Measurements from ENCODE around the gene DNAH10.
"Not testable (repeated sequence)": the region's sequence is repeated elsewhere in the genome, so short reads cannot be mapped to it uniquely, and the experiment has no call there.

Gene DNAH10

DNA sequence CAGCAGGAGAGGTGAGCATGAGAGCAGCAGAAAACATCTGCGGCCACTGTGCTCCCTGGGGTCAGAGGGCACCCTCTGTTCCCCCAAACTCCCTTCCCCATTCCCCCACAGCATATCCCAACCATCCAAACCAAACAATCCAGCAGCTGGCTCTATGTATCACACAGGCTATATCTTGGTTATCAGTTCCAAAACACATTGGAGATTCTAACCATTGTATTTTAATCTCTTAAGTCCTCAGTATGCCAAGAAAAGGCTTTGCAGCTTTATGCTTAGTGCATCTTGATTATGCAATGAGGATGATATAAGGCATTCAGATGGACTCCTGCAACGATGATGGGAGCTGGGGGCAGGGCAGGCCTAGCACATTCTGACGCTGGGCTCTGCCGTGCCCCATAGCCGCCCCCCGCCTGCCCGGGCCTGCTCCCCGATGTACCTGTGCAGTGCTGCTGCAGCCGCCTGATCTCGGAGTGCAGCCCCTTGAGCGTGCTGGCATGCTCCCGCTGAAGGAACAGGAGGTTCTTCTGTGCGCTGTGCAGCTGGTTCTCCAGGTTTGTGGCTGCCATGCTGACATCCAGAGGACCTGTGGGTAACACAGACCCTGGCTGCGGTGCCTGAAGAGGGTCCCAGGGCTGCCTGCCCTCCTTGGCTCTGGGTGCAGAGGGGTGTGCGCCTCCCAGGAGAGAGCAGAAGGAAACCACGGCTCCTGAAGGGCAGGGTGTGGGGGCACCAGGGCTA lies 181.0 kb downstream of the DNAH10 start:
- H3K4me3 ChIP-seq (ENCODE audit: low read depth, low read length), result no peak overlapping the region
- H3K9me3 ChIP-seq (ENCODE audit: control insufficient read depth, insufficient read depth, low read length), result no peaks in the 10 kb centered on the region
- peaks cover 5% of the 10 kb centered on the region for H3K27me3 ChIP-seq (ENCODE audit: control insufficient read depth, insufficient read depth, low read length)
- H3K4me1 ChIP-seq (ENCODE audit: control insufficient read depth, insufficient read depth, low read length), result no peaks in the 10 kb centered on the region
- no peak overlapping the region for H3K9ac ChIP-seq (ENCODE audit: low read depth, low read length)
- no peaks in the 10 kb centered on the region for H3K36me3 ChIP-seq (ENCODE audit: control insufficient read depth, insufficient read depth, low read length)

- no peaks in the 10 kb centered on the region for H3K4me1 ChIP-seq (ENCODE audit: control insufficient read depth, insufficient read depth, low read length)
- peaks cover 5% of the 10 kb centered on the region for H3K27me3 ChIP-seq (ENCODE audit: control insufficient read depth, insufficient read depth, low read length)
- no peaks in the 10 kb centered on the region for H3K36me3 ChIP-seq (ENCODE audit: control insufficient read depth, insufficient read depth, low read length)
- H3K4me3 ChIP-seq (ENCODE audit: low read depth, low read length), result no peak overlapping the region
- no peaks in the 10 kb centered on the region for H3K9me3 ChIP-seq (ENCODE audit: control insufficient read depth, insufficient read depth, low read length)
- H3K9ac ChIP-seq (ENCODE audit: low read depth, low read length), result no peak overlapping the region
These were observed 181.7 kb downstream of the DNAH10 start for GRCh38 chr12:123943816-123944215.

- Histone ChIP-seq H3K9ac (ENCODE audit: low read depth, low read length) (no peak overlapping the region), H3K9me3 (ENCODE audit: control insufficient read depth, insufficient read depth, low read length) (no peaks in the 10 kb centered on the region), H3K36me3 (ENCODE audit: control insufficient read depth, insufficient read depth, low read length) (no peaks in the 10 kb centered on the region), H3K4me3 (ENCODE audit: low read depth, low read length) (no peak overlapping the region), H3K27me3 (ENCODE audit: control insufficient read depth, insufficient read depth, low read length) (peaks cover 6% of the 10 kb centered on the region), H3K4me1 (ENCODE audit: control insufficient read depth, insufficient read depth, low read length) (no peaks in the 10 kb centered on the region)
These were observed 182.6 kb downstream of the DNAH10 start for GRCh38 chr12:123944696-123945095.

DNA sequence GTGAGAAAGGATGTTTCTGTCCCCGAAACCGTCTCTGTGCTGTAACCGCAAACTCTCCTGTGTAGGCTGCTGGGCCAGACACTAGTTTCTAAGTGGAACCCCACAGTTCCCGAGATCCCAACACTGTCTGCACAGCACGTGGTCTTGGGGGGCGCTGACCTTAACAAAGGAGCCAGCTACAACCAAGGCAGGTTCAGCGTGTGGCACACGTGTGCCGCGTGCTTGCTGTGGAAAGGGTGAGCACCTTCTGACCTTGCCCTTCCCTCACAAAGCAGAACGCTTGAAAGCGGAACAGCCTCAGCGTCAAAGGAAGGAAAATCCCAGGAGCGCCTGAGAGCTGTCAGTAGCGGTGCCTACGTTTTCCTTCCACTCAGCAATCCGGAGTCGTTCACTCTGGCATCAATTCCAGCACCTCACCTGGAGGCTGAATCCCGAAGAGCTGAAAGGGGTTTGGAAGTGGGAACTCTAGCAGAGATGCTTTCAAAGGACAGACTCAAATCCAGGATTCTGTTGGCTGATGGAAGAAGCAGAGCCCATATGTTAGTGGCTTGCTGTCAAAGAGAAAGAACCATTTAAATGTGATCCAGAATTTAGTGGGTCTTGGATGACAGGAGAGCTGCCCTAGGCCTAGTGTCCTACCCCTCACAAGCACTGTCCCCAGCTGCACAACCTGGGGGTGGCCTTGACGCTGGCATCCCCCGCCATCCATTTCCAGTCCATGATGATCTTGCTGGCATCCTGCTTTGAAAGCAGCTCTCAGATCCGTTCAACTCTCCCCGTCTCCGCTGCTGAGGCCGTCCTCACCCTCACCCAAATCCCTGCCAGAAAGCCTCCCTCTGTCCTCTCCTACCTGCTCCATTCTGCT lies 183.4 kb downstream of the DNAH10 start:
- no peak overlapping the region for H3K4me3 ChIP-seq (ENCODE audit: low read depth, low read length)
- no peaks in the 10 kb centered on the region for H3K9me3 ChIP-seq (ENCODE audit: control insufficient read depth, insufficient read depth, low read length)
- no peaks in the 10 kb centered on the region for H3K36me3 ChIP-seq (ENCODE audit: control insufficient read depth, insufficient read depth, low read length)
- no peak overlapping the region for H3K9ac ChIP-seq (ENCODE audit: low read depth, low read length)
- H3K4me1 ChIP-seq (ENCODE audit: control insufficient read depth, insufficient read depth, low read length), result no peaks in the 10 kb centered on the region
- peaks cover 9% of the 10 kb centered on the region for H3K27me3 ChIP-seq (ENCODE audit: control insufficient read depth, insufficient read depth, low read length)

DNA sequence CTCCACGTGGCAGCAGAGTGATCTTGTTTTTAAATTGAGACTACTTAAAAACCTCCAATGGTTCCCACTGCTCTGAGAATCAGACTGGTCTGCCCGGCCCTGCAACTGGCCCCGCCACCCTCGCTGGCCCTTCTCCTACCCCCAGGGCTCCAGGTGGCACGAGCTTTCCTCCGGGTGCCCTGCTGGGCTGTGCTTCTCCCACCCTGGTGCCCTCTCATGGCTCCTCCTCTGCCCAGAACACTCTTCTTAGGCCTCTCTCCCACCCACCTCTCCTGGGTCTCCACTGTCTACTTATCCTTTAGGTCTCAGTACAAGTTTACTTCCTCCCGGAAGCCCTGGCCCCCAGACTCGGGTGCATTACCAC lies 184.0 kb downstream of the DNAH10 start:
- H3K9ac ChIP-seq (ENCODE audit: low read depth, low read length), result no peak overlapping the region
- H3K4me1 ChIP-seq (ENCODE audit: control insufficient read depth, insufficient read depth, low read length), result no peaks in the 10 kb centered on the region
- H3K36me3 ChIP-seq (ENCODE audit: control insufficient read depth, insufficient read depth, low read length), result no peaks in the 10 kb centered on the region
- peaks cover 9% of the 10 kb centered on the region for H3K27me3 ChIP-seq (ENCODE audit: control insufficient read depth, insufficient read depth, low read length)
- H3K9me3 ChIP-seq (ENCODE audit: control insufficient read depth, insufficient read depth, low read length), result no peaks in the 10 kb centered on the region
- H3K4me3 ChIP-seq (ENCODE audit: low read depth, low read length), result no peak overlapping the region

GRCh38 chr12:123946516-123947505 lies 184.7 kb downstream of the DNAH10 start:
- not testable (repeated sequence) for H3K4me1 ChIP-seq (ENCODE audit: control insufficient read depth, insufficient read depth, low read length); H3K4me3 ChIP-seq (ENCODE audit: low read depth, low read length); H3K9ac ChIP-seq (ENCODE audit: low read depth, low read length); H3K36me3 ChIP-seq (ENCODE audit: control insufficient read depth, insufficient read depth, low read length); H3K9me3 ChIP-seq (ENCODE audit: control insufficient read depth, insufficient read depth, low read length); H3K27me3 ChIP-seq (ENCODE audit: control insufficient read depth, insufficient read depth, low read length)

DNA sequence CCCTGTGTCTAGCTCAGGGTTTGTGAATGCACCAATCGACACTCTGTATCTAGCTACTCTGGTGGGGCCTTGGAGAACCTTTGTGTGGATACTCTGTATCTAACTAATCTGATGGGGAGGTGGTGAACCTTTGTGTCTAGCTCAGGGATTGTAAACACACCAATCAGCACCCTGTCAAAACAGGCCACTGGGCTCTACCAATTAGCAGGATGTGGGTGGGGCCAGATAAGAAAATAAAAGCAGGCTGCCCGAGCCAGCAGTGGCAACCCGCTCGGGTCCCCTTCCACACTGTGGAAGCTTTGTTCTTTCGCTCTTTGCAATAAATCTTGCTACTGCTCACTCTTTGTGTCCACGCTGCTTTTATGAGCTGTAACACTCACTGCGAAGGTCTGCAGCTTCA lies 185.4 kb downstream of the DNAH10 start:
- not testable (repeated sequence) for H3K36me3 ChIP-seq (ENCODE audit: control insufficient read depth, insufficient read depth, low read length); H3K9ac ChIP-seq (ENCODE audit: low read depth, low read length); H3K4me3 ChIP-seq (ENCODE audit: low read depth, low read length); H3K9me3 ChIP-seq (ENCODE audit: control insufficient read depth, insufficient read depth, low read length); H3K4me1 ChIP-seq (ENCODE audit: control insufficient read depth, insufficient read depth, low read length)
- peaks cover 11% of the 10 kb centered on the region for H3K27me3 ChIP-seq (ENCODE audit: control insufficient read depth, insufficient read depth, low read length)

GRCh38 chr12:123948401-123948795 lies 186.3 kb downstream of the DNAH10 start:
- H3K36me3 ChIP-seq (ENCODE audit: control insufficient read depth, insufficient read depth, low read length), result no peaks in the 10 kb centered on the region
- H3K27me3 ChIP-seq (ENCODE audit: control insufficient read depth, insufficient read depth, low read length), result peaks cover 12% of the 10 kb centered on the region
- no peaks in the 10 kb centered on the region for H3K4me1 ChIP-seq (ENCODE audit: control insufficient read depth, insufficient read depth, low read length)
- no peaks in the 10 kb centered on the region for H3K9me3 ChIP-seq (ENCODE audit: control insufficient read depth, insufficient read depth, low read length)
- no peak overlapping the region for H3K4me3 ChIP-seq (ENCODE audit: low read depth, low read length)
- H3K9ac ChIP-seq (ENCODE audit: low read depth, low read length), result no peak overlapping the region

DNA sequence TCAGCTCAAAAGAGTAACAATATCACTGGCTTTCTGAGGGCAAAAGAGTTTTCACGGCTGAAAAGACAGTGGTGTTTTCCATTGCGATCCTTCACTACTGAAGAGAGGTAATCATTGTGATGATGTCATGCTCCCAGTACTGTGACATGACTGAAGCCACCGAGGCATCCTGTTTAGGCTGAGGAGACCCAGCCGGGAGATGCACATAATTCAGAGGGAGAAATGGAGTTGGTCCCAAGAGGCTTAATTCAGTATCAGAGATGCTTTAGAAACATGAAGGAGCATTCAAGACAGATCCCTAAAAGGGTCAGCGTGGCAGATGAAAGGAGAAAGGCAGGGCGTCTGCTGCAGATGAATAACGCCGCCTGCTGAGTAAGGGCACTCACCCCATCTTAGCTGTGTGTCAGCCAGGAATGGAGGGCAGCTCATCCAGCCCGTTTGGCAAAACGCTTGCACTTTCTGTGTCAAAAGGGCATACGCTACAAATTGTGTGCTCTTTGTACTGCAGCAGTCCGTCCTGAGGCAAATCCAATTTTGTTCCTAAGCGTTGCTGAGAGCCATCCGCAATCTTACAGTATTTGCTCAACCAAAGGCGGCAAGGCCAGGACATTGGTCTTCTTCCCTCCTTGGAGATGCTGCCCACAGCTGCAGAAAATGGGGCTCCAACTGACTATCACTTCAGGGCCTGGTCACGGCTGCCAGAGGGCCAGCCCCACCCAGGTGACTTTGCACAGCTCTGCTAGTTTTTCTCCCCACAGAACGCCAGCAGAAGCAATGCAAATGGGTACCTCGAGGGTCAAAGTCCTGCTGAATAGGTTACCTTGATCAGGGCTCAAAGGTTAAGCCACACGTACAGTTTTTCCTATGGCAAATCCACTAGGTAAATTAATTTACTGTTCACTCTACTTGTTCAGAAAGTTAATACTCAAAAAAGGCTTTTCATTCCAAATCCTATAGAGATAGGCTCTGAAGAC lies 187.0 kb downstream of the DNAH10 start:
- H3K4me1 ChIP-seq (ENCODE audit: control insufficient read depth, insufficient read depth, low read length), result no peaks in the 10 kb centered on the region
- no peaks in the 10 kb centered on the region for H3K9me3 ChIP-seq (ENCODE audit: control insufficient read depth, insufficient read depth, low read length)
- peaks cover 13% of the 10 kb centered on the region for H3K27me3 ChIP-seq (ENCODE audit: control insufficient read depth, insufficient read depth, low read length)
- no peak overlapping the region for H3K9ac ChIP-seq (ENCODE audit: low read depth, low read length)
- no peak overlapping the region for H3K4me3 ChIP-seq (ENCODE audit: low read depth, low read length)
- no peaks in the 10 kb centered on the region for H3K36me3 ChIP-seq (ENCODE audit: control insufficient read depth, insufficient read depth, low read length)

DNA sequence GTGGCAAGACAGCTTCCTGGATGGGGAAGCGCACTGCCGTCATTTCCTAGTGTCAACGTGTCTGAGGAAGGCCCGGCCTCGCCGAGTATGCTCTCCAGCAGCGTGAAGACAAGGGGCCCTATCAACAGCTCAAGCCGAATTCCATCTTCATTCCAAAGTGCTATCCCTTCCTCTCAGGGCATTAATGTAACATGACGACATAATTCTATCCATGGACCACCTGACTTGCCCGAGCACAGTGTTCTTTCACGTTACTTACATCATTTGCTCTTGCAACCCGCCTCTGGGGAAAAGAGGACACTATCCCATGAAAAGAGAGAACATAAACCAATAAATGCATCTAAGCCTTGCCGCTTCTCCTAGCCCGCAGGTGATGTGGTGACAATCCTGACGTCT lies 187.7 kb downstream of the DNAH10 start:
- H3K27me3 ChIP-seq (ENCODE audit: control insufficient read depth, insufficient read depth, low read length), result peaks cover 14% of the 10 kb centered on the region
- no peaks in the 10 kb centered on the region for H3K4me1 ChIP-seq (ENCODE audit: control insufficient read depth, insufficient read depth, low read length)
- H3K4me3 ChIP-seq (ENCODE audit: low read depth, low read length), result no peak overlapping the region
- H3K9ac ChIP-seq (ENCODE audit: low read depth, low read length), result no peak overlapping the region
- no peaks in the 10 kb centered on the region for H3K9me3 ChIP-seq (ENCODE audit: control insufficient read depth, insufficient read depth, low read length)
- H3K36me3 ChIP-seq (ENCODE audit: control insufficient read depth, insufficient read depth, low read length), result no peaks in the 10 kb centered on the region

Measured in iPS-15b (cell line).